NCI-H1092 (cell line): Measurements from ENCODE around the gene ZGLP1.

Source experiments
- DNase-seq: peaks from one replicate; lab custom pipeline; 2025; lab: John Stamatoyannopoulos, UW

The ZGLP1 gene

DNA sequence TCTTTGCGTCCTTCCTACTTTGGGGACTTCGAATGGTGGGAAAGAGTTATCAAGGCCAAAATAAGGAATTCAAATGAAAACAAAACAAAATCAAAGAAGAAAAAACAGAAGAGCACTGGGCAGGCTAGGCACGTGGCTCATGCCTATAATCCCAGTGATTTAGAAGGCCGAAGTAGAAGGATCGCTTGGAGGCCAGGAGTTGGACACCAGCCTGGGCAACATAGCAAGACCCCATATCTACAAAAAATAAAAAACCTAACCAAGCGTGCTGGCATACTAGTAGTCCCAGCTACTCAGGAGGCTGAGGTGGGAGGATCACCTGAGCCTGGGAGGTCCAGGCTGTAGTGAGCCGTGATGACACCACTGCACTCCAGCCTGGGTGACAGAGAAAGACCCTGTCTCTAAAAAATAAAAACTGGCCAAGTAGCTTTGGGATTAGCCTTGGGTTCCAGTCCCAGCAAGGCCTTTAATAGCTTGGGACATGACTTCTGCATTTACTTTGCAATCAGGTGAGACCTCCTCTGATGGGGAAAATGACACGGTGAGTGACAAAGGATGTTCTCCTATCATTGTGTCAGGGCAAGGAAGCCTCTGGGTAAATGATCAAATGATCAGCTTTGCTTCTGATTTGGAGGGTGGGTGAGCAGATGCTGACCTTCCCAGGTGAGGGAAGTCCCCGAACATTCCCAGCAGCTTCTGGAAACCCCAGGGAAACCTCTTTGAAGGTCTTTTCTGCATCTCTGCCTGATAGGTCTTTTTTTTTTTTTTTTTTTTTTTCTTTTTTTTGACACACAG lies 31.6 kb downstream of the ZGLP1 start:
- DNase-seq = no peak

- no peak for DNase-seq
These were observed 35.0 kb downstream of the ZGLP1 start for GRCh38 chr19:10274589-10274988.

GRCh38 chr19:10271543-10272086 lies 38.0 kb downstream of the ZGLP1 start:
- no peak for DNase-seq

GRCh38 chr19:10270616-10271394 lies 38.8 kb downstream of the ZGLP1 start, which contains the start of gene ICAM1:
TSS of gene ICAM1 (plus strand) at chr19:10271120. CDS start at chr19:10271160, 40 bp downstream.
- DNase-seq = no peak

- DNase-seq = no peak
These were observed 39.4 kb downstream of the ZGLP1 start for GRCh38 chr19:10270180-10270615.

GRCh38 chr19:10269333-10270179 lies 40.1 kb downstream of the ZGLP1 start:
- DNase-seq = peak; percentile 32

GRCh38 chr19:10268071-10268470 lies 41.5 kb downstream of the ZGLP1 start:
- DNase-seq = no peak

DNA sequence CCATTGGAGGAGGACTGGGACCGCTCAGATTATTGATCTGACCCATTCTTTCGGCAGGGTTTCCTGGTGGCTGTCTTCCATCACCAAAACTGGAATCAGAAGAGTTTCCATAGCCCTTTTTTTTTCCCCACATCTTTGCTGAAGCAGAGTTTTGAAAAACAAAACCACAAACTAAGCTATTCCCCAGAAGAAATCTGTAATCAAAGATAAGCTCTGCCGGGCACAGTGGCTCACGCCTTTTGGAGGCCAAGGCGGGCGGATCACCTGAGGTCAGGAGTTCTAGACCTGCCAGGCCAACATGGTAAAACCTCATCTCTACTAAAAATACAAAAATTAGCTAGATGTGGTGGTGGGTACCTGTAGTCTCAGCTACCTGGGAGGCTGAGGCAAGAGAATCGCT lies 42.9 kb downstream of the ZGLP1 start:
- DNase-seq = no peak

DNA sequence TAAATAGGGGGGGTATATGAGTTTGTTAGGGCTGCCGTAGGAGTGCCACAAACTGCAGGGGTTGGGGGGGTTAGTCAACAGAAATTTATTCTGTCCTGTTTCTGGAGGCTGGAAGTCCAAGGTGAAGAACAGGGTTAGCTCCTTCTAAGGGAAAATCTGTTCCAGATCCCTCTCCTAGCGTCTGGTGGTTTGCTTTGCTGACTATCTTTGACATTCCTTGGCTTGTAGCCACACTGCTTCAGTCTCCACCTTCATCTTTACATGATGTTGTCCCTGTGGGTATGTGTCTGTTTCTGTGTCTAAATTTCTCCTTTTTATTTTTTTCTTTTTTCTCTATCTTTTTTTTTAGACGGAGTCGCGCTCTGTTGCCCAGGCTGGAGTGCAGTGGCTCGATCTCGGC lies 46.8 kb downstream of the ZGLP1 start:
- no peak for DNase-seq

- no peak for DNase-seq
These were observed 49.5 kb downstream of the ZGLP1 start for GRCh38 chr19:10260141-10260584.

DNA sequence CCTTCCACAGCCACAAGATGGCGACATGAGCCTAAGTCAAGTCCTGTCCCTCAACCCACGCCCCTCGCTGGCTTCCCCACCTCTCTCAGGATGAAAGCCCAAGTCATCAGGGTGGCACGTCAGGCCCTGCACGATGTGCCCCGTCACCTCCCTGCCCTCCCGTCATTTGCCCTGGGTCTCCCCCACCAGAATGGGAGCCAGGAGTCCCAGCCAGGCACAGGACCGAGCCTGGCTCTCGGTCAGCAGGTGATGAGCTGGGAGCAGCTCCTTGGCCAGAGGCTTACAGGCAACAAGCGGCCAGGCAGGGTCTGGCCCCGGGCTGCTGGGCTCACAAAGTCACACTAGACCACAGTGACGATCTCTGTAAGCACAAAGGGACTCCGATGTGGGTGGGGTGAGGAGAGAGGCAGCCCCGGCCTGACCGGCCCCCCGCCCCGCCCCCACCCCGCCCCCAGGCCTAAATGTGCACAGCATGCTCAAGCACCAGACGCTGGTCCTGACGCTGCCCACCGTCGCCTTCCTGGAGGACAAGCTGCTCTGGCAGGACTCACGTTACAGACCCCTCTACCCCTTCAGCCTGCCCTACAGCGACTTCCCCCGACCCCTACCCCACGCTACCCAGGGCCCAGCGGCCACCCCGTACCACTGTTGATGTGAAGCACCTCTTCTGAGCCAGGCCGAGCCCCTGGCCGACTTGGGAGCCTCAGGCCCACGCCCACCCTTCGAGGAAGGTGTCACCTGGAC lies 50.3 kb downstream of the ZGLP1 start:
- peak; percentile 72 for DNase-seq

GRCh38 chr19:10258080-10258710 lies 51.4 kb downstream of the ZGLP1 start:
- no peak for DNase-seq

DNA sequence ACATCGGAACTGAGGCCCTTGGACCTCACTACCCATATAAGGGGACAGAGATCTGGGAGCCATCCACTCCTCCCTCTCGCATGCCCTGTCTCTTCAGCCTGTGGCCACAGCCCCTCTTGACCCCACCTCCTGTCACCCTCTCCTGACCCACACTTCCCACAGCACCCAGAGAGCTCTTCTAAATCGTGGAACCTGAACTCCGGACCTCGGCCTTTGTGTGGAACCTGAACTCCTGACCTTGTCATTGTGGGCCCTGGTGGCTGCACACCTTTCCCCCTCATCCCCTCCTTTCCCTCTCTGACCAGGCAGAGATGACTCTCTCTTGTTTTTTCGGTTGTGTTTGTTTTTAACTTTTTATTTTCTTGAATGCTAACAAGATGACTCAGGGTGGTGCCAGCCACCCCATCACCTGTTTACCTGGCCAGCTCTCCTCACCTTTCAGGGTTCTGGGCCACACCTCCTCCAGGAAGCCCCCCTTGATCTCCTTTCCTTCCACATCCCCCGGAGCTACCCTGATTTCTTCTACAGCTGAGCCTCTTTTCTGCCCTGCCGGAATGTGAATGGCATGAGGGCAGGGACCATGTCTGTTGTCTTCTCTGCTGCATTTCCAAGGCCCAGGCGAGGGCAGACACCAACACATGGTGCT lies 52.5 kb downstream of the ZGLP1 start:
- DNase-seq = no peak

- no peak for DNase-seq
These were observed 53.1 kb downstream of the ZGLP1 start for GRCh38 chr19:10256551-10256950.

DNA sequence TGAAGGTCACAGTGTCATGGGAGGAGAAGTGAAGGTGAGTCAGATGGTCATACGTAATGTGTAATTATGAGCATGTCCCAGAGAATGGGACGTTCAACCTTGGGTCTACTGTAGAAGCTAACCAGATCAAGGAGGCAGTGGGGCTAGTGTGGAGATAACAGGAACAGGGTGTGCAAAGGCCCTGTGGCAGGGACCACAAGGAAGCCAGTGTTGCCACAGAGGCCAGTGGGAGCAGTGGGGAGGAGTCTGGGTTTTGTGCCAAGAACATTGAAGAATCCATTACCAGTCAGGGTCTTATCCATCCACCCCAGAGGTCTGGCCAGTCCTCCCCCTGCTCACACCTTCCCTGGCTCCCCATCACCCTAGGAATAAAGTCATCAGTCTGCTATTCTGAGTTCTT lies 54.3 kb downstream of the ZGLP1 start:
- DNase-seq = no peak
